CD8-positive, alpha-beta memory T cell (primary cell): ENCODE measurements around the gene CALY. TPM values are rescaled to one million over a fixed set of nuclear protein-coding genes. Genes with fewer than 3 reads are reported as not detected.
A peak's percentile ranks its signal among the peaks of the same experiment; 100 is the strongest.

Experiments
- CTCF ChIA-PET: fragments of 350-600 bp; sonication (Branson Sonifier 250); formaldehyde crosslinking; loops from one replicate; lab custom pipeline; 2021; ENCODE audit warnings: antibody characterized with exemption; lab: Charles Lee
- POLR2A ChIA-PET: fragments of 350-600 bp; sonication (Branson Sonifier 250); formaldehyde crosslinking; loops from one replicate; lab custom pipeline; 2021; ENCODE audit warnings: antibody characterized with exemption; lab: Charles Lee
- DNase-seq, 5 donors: peaks; one replicate each; pipeline versions ENCODE4 v3.0.0 to v3.0.0-alpha.2; 2020 to 2022; ENCODE audit warnings: mixed read lengths in 1 of 5
- H3K27ac ChIP-seq: one replicate; pipeline ENCODE4 v1.7.0; 2013; ENCODE audit warnings: low read depth, mild to moderate bottlenecking, low read length, moderate library complexity
- H3K27me3 ChIP-seq: 2 replicates; pipeline ENCODE4 v1.7.0; 2013; ENCODE audit warnings: low read length, mild to moderate bottlenecking; ENCODE audit not compliant: insufficient read depth, poor library complexity, severe bottlenecking
- H3K36me3 ChIP-seq: 2 replicates; pipeline ENCODE4 v1.7.0; 2013; ENCODE audit warnings: mild to moderate bottlenecking, low read length, moderate library complexity; ENCODE audit not compliant: insufficient read depth
- H3K4me1 ChIP-seq: 2 replicates; pipeline ENCODE4 v1.7.0; 2013; ENCODE audit warnings: mild to moderate bottlenecking, low read length, moderate library complexity; ENCODE audit not compliant: insufficient read depth
- H3K4me3 ChIP-seq: 2 replicates; pipeline ENCODE4 v1.7.0; 2013; ENCODE audit warnings: mild to moderate bottlenecking, low read length
- H3K9me3 ChIP-seq: 2 replicates; pipeline ENCODE4 v1.7.0; 2013; ENCODE audit warnings: mild to moderate bottlenecking, low read length
- H3K27ac Mint-ChIP-seq, 8 donors: one replicate each; pipeline ENCODE4 v1.8.0; 2020 to 2021; ENCODE audit warnings: mixed read lengths in 8 of 8, mild to moderate bottlenecking in 6 of 8, inconsistent platforms in 3 of 8, moderate library complexity in 3 of 8
- H3K27me3 Mint-ChIP-seq, 2 donors: one replicate each; pipeline ENCODE4 v1.8.0; 2020 to 2021; ENCODE audit warnings: mixed read lengths in 2 of 2, mild to moderate bottlenecking in 1 of 2, moderate library complexity in 1 of 2
- H3K36me3 Mint-ChIP-seq, 3 donors: one replicate each; pipeline ENCODE4 v1.8.0; 2020 to 2021; ENCODE audit warnings: mixed read lengths in 3 of 3, inconsistent platforms in 1 of 3, mild to moderate bottlenecking in 1 of 3
- H3K4me1 Mint-ChIP-seq, 3 donors: one replicate each; pipeline ENCODE4 v1.8.0; 2020 to 2021; ENCODE audit warnings: mixed read lengths in 3 of 3, inconsistent platforms in 1 of 3, mild to moderate bottlenecking in 1 of 3
- H3K4me3 Mint-ChIP-seq, 7 donors: one replicate each; pipeline ENCODE4 v1.8.0; 2020 to 2021; ENCODE audit warnings: mixed read lengths in 7 of 7, mild to moderate bottlenecking in 6 of 7, moderate library complexity in 4 of 7, inconsistent platforms in 2 of 7
- H3K9me3 Mint-ChIP-seq, 5 donors: one replicate each; pipeline ENCODE4 v1.8.0; 2020 to 2022; ENCODE audit warnings: mixed read lengths in 5 of 5, mild to moderate bottlenecking in 3 of 5, moderate library complexity in 2 of 5, inconsistent platforms in 1 of 5
- polyA plus RNA-seq: library from polyadenylated mRNA; unstranded; fragments of 300-500 nt; fragmentation: Illumina TruSeq; gene quantifications from one replicate; pipeline ENCODE4 v1.2.3, GENCODE V29; 2021
- total RNA-seq, 2 experiments: library from RNA; stranded (reverse); gene quantifications; one replicate each; pipeline ENCODE4 v1.2.3, GENCODE V29; 2021

CALY gene
- total and polyA plus RNA-seq, 3 experiments from 2014 or later, result 0.83 to 1.3 (median 0.92) TPM

DNA sequence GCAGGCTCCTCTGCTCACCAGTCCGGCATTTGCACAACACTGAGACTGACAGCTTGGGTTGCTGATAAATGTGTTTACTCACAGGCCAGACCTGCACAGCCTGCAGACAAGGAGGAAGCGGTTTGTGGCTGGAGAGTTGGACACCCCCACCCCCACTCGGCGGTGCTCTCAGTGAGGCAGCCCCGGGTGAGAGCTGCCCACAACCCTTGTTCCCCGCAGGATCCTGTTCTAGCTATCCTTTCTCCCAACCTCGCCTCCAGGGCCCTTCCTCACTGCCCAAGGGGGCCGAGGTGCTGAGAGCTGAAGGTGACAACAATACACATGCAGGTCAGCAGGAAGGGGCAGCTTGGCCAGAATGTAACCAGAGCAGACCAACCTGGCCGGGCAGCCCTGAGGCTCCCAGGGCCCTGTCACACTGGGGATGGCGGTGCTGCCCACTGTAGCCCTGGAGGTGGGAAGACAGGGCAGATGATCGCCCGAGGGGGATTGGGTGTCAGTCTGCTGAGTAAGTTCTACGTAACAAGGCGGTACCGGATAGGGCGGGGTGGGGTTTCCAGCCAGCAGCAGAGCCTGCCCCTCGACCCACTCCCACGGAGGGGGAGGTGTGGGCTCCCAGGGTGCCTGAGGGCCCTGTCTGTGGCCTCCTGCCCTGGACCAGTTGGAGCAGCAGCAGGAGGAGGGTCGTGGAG lies 58.0 kb downstream of the CALY start:
- H3K4me3 ChIP-seq, result peak overlapping the region; percentile 11
- no peaks in the 10 kb centered on the region for H3K27me3 Mint-ChIP-seq
- H3K9me3 Mint-ChIP-seq, result no peaks in the 10 kb centered on the region
- no peaks in the 10 kb centered on the region for H3K9me3 ChIP-seq
- H3K27ac Mint-ChIP-seq, result peak overlapping the region; percentile 94 to 100 (median 98)
- peaks cover 0 to 48% (median 3%) of the 10 kb centered on the region in 3 donors for H3K36me3 Mint-ChIP-seq
- peaks cover 3% of the 10 kb centered on the region for H3K36me3 ChIP-seq
- no peaks in the 10 kb centered on the region for H3K27me3 ChIP-seq
- H3K4me1 ChIP-seq, result peaks cover 45% of the 10 kb centered on the region
- ChIA-PET CTCF (interaction anchor here (1.0 to 4.3 kb wide), 6 partner anchors 13 to 51 kb away, joined by 4 to 28 read pairs (median 6); no protein-coding TSS in a partner anchor), POLR2A (interaction anchor here (1.2 to 2.2 kb wide), 5 partner anchors 15 to 58 kb away, joined by 3 to 15 read pairs (median 7); partner anchors contain the start of gene CALY)
- H3K4me1 Mint-ChIP-seq, result peaks cover 23 to 54% (median 35%) of the 10 kb centered on the region in 3 donors
- peak overlapping the region; percentile 84 to 98 (median 89) for H3K4me3 Mint-ChIP-seq
- peak in 4 of 5 donors; percentile 58 to 87 (median 76) for DNase-seq
- peak overlapping the region; percentile 96 for H3K27ac ChIP-seq

DNA sequence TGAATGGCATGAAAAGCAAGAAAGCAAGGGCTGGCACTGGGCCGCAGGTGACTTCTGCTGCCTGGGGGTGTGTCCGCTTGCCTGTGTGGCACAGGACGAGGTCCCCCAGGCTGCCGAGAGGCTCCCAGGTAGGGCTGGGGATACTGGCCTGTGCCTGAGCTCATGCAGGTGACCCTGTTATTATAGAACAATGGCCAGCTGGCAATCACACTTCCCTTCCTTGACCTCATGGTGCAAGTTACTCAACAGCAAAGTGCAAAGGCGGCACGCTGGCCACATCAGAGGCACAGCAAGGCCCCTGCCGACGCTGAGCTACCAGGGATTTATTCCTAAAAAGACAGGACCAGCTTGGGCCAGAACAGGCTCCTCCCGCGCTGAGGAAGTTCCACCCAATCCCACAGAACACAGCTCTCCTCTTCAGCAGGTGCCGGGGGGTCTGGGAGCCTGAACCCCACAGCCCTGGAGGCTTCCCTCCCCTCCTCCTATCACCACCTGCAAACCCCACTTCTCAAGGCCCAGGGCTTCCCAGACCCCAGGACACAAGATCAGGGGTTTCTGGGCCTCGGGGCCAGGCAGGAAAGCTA lies 58.6 kb downstream of the CALY start:
- peak in 1 of 5 donors; percentile 17 for DNase-seq
- H3K27ac Mint-ChIP-seq, result peak overlapping the region; percentile 94 to 100 (median 98)
- H3K4me3 Mint-ChIP-seq, result peak overlapping the region; percentile 84 to 98 (median 89)
- POLR2A ChIA-PET, result interaction anchor here (1.1 to 2.2 kb wide), 6 partner anchors 14 to 58 kb away, joined by 3 to 15 read pairs (median 6); partner anchors contain the start of gene CALY
- Histone ChIP-seq H3K27me3 (no peaks in the 10 kb centered on the region), H3K4me1 (peaks cover 45% of the 10 kb centered on the region), H3K27ac (peak overlapping the region; percentile 96), H3K9me3 (no peaks in the 10 kb centered on the region), H3K4me3 (peak overlapping the region; percentile 11), H3K36me3 (peaks cover 3% of the 10 kb centered on the region)
- CTCF ChIA-PET, result interaction anchor here (1.0 to 4.3 kb wide), 6 partner anchors 12 to 52 kb away, joined by 4 to 28 read pairs (median 6); no protein-coding TSS in a partner anchor
- no peaks in the 10 kb centered on the region for H3K9me3 Mint-ChIP-seq
- H3K36me3 Mint-ChIP-seq, result peaks cover 0 to 42% (median 1%) of the 10 kb centered on the region in 3 donors
- H3K27me3 Mint-ChIP-seq, result no peaks in the 10 kb centered on the region
- H3K4me1 Mint-ChIP-seq, result peaks cover 23 to 54% (median 35%) of the 10 kb centered on the region in 3 donors

GRCh38 chr10:133277277-133277992 lies 59.3 kb downstream of the CALY start:
- CTCF ChIA-PET, result interaction anchor here (1.2 to 4.3 kb wide), 5 partner anchors 12 to 133 kb away, joined by 4 to 28 read pairs (median 10); no protein-coding TSS in a partner anchor
- peaks cover 3% of the 10 kb centered on the region for H3K36me3 ChIP-seq
- POLR2A ChIA-PET, result interaction anchor here (0.7 to 2.2 kb wide), 5 partner anchors 14 to 36 kb away, joined by 3 to 15 read pairs (median 7); no protein-coding TSS in a partner anchor
- no peaks in the 10 kb centered on the region for H3K27me3 ChIP-seq
- peaks cover 0 to 36% (median 1%) of the 10 kb centered on the region in 3 donors for H3K36me3 Mint-ChIP-seq
- peaks cover 45% of the 10 kb centered on the region for H3K4me1 ChIP-seq
- DNase-seq, result no peak
- H3K27ac Mint-ChIP-seq, result peak overlapping the region; percentile 94 to 100 (median 98)
- peaks cover 23 to 54% (median 35%) of the 10 kb centered on the region in 3 donors for H3K4me1 Mint-ChIP-seq
- H3K27me3 Mint-ChIP-seq, result no peaks in the 10 kb centered on the region
- peak overlapping the region; percentile 8 for H3K4me3 ChIP-seq
- peak overlapping the region; percentile 84 to 98 (median 89) for H3K4me3 Mint-ChIP-seq
- H3K9me3 ChIP-seq, result no peaks in the 10 kb centered on the region
- H3K27ac ChIP-seq, result peak overlapping the region; percentile 96
- no peaks in the 10 kb centered on the region for H3K9me3 Mint-ChIP-seq

DNA sequence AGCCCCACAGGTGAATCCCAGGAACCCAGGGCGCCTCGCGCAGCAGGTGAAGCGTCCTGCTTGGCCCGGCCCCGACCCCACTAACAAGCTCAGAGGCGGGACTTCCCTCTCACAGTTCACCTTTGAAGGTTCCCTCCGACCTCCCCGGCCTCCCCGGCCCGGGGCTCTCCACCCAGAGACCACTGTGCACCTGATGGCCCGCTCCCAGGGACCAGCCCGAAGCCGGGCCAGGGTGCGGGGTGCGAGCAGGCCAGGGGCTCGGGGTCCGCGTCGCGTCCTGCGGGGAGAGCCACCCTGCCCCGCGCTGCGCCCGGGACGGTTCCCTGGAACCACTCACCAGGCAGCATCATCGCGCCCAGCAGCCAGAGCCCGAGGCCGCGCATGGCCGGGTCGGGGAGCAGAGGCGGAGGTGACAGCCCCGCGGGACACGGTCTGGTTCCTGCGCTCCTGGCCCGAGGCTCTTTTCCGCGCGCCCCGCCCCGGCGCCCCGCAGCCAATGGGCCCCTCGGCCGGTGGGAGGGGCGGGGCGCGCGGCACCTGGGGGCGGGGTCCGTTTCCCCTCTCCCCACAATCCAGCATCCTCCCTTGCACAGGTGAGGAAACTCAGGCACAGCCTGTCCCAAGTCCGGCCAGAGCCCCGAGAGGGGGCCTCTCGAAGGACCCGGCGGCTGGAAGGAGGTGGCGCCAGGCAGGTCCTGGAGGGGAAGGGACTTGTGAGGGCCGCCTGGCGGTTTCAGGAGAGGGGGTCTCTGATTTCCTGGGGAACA lies 60.1 kb downstream of the CALY start, which contains the start of gene ADAM8:
Gene ADAM8, minus strand, starts transcription at position 434 of the 767 bp plus-strand sequence. Its CDS starts 51 bp downstream, at position 383.
- Mint-ChIP-seq H3K4me3 (peak within 1 kb of the TSS; percentile 88 to 98 (median 91)), H3K9me3 (no peaks in the 10 kb centered on the region), H3K36me3 (peaks cover 0 to 34% (median 0%) of the 10 kb centered on the region in 3 donors), H3K27ac (peak within 1 kb of the TSS; percentile 94 to 100 (median 98)), H3K27me3 (no peaks in the 10 kb centered on the region), H3K4me1 (peaks cover 23 to 54% (median 34%) of the 10 kb centered on the region in 3 donors)
- H3K27ac ChIP-seq, result peak within 1 kb of the TSS; percentile 96
- H3K36me3 ChIP-seq, result peaks cover 3% of the 10 kb centered on the region
- DNase-seq, result peak in 4 of 5 donors; percentile 58 to 75 (median 66)
- no peaks in the 10 kb centered on the region for H3K9me3 ChIP-seq
- no peaks in the 10 kb centered on the region for H3K27me3 ChIP-seq
- H3K4me3 ChIP-seq, result peak within 1 kb of the TSS; percentile 88
- ChIA-PET POLR2A (interaction anchor here (1.0 to 2.2 kb wide), 5 partner anchors 12 to 35 kb away, joined by 3 to 15 read pairs (median 5); no protein-coding TSS in a partner anchor), CTCF (interaction anchor here (0.9 to 4.3 kb wide), 6 partner anchors 17 to 132 kb away, joined by 3 to 28 read pairs (median 11); no protein-coding TSS in a partner anchor)
- H3K4me1 ChIP-seq, result peaks cover 45% of the 10 kb centered on the region

- Histone ChIP-seq H3K27ac (peak overlapping the region; percentile 93), H3K36me3 (peaks cover 3% of the 10 kb centered on the region), H3K4me1 (peaks cover 45% of the 10 kb centered on the region), H3K4me3 (peak overlapping the region; percentile 88), H3K9me3 (no peaks in the 10 kb centered on the region), H3K27me3 (no peaks in the 10 kb centered on the region)
- H3K27me3 Mint-ChIP-seq, result no peaks in the 10 kb centered on the region
- no peak for DNase-seq
- CTCF ChIA-PET, result interaction anchor here (0.9 to 3.5 kb wide), 7 partner anchors 9 to 132 kb away, joined by 3 to 17 read pairs (median 10); no protein-coding TSS in a partner anchor
- POLR2A ChIA-PET, result interaction anchor here (1.0 to 1.5 kb wide), 4 partner anchors 12 to 114 kb away, joined by 3 to 7 read pairs (median 4); no protein-coding TSS in a partner anchor
- no peaks in the 10 kb centered on the region for H3K9me3 Mint-ChIP-seq
- peaks cover 0 to 32% (median 0%) of the 10 kb centered on the region in 3 donors for H3K36me3 Mint-ChIP-seq
- H3K4me3 Mint-ChIP-seq, result peak overlapping the region; percentile 88 to 97 (median 91)
- peaks cover 23 to 54% (median 34%) of the 10 kb centered on the region in 3 donors for H3K4me1 Mint-ChIP-seq
- H3K27ac Mint-ChIP-seq, result peak overlapping the region; percentile 93 to 99 (median 96)
Observed at GRCh38 chr10:133276100-133276434, 60.6 kb downstream of the CALY start.

DNA sequence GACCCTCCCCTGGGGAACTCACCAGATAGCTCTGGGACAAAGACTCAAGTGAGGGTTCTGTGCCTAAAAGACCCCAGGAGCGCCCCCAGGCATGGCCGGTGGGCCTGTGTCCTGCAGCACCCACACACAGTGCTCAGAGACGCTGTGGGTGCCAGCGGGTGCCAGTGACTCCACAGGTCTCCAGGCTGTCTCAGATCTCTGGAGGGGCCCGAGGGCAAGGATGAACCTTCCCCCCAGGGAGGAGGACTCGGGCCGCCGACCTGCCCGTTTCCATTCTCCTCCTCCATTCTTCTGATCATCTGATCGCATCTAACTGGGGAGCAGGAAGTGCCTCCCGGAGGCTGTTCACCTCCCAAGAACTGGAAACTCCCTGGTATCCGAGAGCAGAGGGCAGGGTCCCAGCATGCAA lies 61.0 kb downstream of the CALY start:
- peak in 3 of 5 donors; percentile 36 to 68 (median 44) for DNase-seq
- Mint-ChIP-seq H3K4me1 (peaks cover 23 to 54% (median 34%) of the 10 kb centered on the region in 3 donors), H3K9me3 (no peaks in the 10 kb centered on the region), H3K36me3 (peaks cover 0 to 34% (median 0%) of the 10 kb centered on the region in 3 donors), H3K27ac (peak overlapping the region; percentile 93 to 99 (median 96)), H3K27me3 (no peaks in the 10 kb centered on the region), H3K4me3 (peak overlapping the region; percentile 88 to 97 (median 91))
- Histone ChIP-seq H3K36me3 (peaks cover 3% of the 10 kb centered on the region), H3K4me1 (peaks cover 45% of the 10 kb centered on the region), H3K9me3 (no peaks in the 10 kb centered on the region), H3K27me3 (no peaks in the 10 kb centered on the region), H3K4me3 (peak overlapping the region; percentile 88), H3K27ac (peak overlapping the region; percentile 93)
- POLR2A ChIA-PET, result interaction anchor here (1.0 to 1.5 kb wide), 5 partner anchors 11 to 114 kb away, joined by 3 to 8 read pairs (median 5); no protein-coding TSS in a partner anchor
- CTCF ChIA-PET, result interaction anchor here (0.8 to 3.5 kb wide), 9 partner anchors 9 to 131 kb away, joined by 3 to 17 read pairs (median 5); no protein-coding TSS in a partner anchor
